ENCODE results near the gene PANX1.

PANX1 gene

GRCh38 chr11:94089341-94089740, 39.3 kb upstream of the PANX1 start:
- Histone ChIP-seq H3K79me2 (ENCODE audit: control insufficient read depth, low read length) (no peaks in the 10 kb centered on the region), H3K4me1 (ENCODE audit: control insufficient read depth, low read length) (no peaks in the 10 kb centered on the region), H3K27ac (ENCODE audit: low read depth, low read length) (no peak overlapping the region), H3K4me2 (ENCODE audit: low read length) (no peak overlapping the region), H3K36me3 (ENCODE audit: control insufficient read depth, low read length) (no peaks in the 10 kb centered on the region), H3K9me2 (replicated peaks; ENCODE audit: control insufficient read depth, low read length) (no peaks in the 10 kb centered on the region), H3F3A (ENCODE audit: control insufficient read depth, insufficient read depth) (no peaks in the 10 kb centered on the region), H3K4me3 (ENCODE audit: low read length) (no peak overlapping the region), H3K27me3 (ENCODE audit: control insufficient read depth, low read length) (no peaks in the 10 kb centered on the region), H3K9me3 (ENCODE audit: control insufficient read depth, insufficient read depth, low read length) (no peaks in the 10 kb centered on the region), H4K20me1 (ENCODE audit: control insufficient read depth, insufficient read depth, low read depth, low read length) (no peaks in the 10 kb centered on the region)
- TF ChIP-seq EZH2phosphoT487 (IDR thresholded peaks at IDR 0.05; ENCODE audit: borderline replicate concordance, low read length) = no peak
- TF ChIP-seq, protein P1, sequence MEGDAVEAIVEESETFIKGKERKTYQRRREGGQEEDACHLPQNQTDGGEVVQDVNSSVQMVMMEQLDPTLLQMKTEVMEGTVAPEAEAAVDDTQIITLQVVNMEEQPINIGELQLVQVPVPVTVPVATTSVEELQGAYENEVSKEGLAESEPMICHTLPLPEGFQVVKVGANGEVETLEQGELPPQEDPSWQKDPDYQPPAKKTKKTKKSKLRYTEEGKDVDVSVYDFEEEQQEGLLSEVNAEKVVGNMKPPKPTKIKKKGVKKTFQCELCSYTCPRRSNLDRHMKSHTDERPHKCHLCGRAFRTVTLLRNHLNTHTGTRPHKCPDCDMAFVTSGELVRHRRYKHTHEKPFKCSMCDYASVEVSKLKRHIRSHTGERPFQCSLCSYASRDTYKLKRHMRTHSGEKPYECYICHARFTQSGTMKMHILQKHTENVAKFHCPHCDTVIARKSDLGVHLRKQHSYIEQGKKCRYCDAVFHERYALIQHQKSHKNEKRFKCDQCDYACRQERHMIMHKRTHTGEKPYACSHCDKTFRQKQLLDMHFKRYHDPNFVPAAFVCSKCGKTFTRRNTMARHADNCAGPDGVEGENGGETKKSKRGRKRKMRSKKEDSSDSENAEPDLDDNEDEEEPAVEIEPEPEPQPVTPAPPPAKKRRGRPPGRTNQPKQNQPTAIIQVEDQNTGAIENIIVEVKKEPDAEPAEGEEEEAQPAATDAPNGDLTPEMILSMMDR (IDR thresholded peaks at IDR 0.05; ENCODE audit: low read depth, low read length, poor library complexity, severe bottlenecking) = no peak

DNA sequence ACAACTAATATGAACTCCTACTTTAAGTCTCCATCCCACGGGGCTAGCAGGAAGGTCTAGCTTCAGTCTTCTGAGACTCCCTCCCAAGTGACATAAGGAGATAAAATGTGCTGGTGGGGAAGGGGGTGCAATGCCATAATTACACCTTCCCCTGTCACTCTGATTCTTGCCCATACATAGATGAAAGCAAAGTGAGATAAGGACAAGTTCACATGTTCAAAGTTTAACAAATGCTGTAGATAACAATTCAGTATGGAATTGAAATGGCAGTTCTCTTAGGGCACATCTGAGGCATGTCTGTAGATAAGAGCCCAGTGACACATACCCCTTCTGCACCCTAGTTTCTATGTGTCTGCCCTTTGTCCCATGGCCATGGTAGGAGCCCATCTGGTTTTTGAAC, 38.2 kb upstream of the PANX1 start:
- no peaks in the 10 kb centered on the region for H3F3A ChIP-seq (ENCODE audit: control insufficient read depth, insufficient read depth)
- H3K4me1 ChIP-seq (ENCODE audit: control insufficient read depth, low read length) = no peaks in the 10 kb centered on the region
- no peaks in the 10 kb centered on the region for H3K36me3 ChIP-seq (ENCODE audit: control insufficient read depth, low read length)
- no peaks in the 10 kb centered on the region for H3K27me3 ChIP-seq (ENCODE audit: control insufficient read depth, low read length)
- no peaks in the 10 kb centered on the region for H3K9me3 ChIP-seq (ENCODE audit: control insufficient read depth, insufficient read depth, low read length)
- no peak overlapping the region for H3K27ac ChIP-seq (ENCODE audit: low read depth, low read length)
- H3K9me2 ChIP-seq (replicated peaks; ENCODE audit: control insufficient read depth, low read length) = no peaks in the 10 kb centered on the region
- no peak overlapping the region for H3K4me2 ChIP-seq (ENCODE audit: low read length)
- H4K20me1 ChIP-seq (ENCODE audit: control insufficient read depth, insufficient read depth, low read depth, low read length) = no peaks in the 10 kb centered on the region
- no peak overlapping the region for H3K4me3 ChIP-seq (ENCODE audit: low read length)
- TF ChIP-seq EZH2phosphoT487 (IDR thresholded peaks at IDR 0.05; ENCODE audit: borderline replicate concordance, low read length) = no peak
- TF ChIP-seq, protein P1 (IDR thresholded peaks at IDR 0.05; ENCODE audit: low read depth, low read length, poor library complexity, severe bottlenecking) = no peak
- no peaks in the 10 kb centered on the region for H3K79me2 ChIP-seq (ENCODE audit: control insufficient read depth, low read length)

DNA sequence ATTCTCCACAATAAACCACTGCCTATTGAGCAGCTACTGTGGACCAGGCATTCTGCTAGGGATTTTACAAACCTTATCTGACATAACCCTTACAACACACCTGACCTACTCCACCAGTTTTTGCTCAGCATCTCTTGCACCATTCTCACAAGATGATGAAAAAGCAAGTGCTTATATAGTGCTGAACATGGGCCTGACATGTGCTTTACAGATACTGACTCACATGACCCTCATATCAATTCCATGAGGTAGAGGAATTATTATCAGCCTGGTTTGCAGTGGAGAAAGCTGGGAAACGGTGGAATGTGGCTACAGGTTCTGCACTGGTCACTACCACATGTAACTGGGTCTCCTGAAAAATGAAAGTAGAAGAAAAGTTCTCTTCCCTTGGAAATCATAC, 37.5 kb upstream of the PANX1 start:
- TF ChIP-seq EZH2phosphoT487 (IDR thresholded peaks at IDR 0.05; ENCODE audit: borderline replicate concordance, low read length) = no peak
- TF ChIP-seq, protein P1 (IDR thresholded peaks at IDR 0.05; ENCODE audit: low read depth, low read length, poor library complexity, severe bottlenecking) = no peak
- no peak overlapping the region for H3K4me3 ChIP-seq (ENCODE audit: low read length)
- H4K20me1 ChIP-seq (ENCODE audit: control insufficient read depth, insufficient read depth, low read depth, low read length) = no peaks in the 10 kb centered on the region
- no peaks in the 10 kb centered on the region for H3K27me3 ChIP-seq (ENCODE audit: control insufficient read depth, low read length)
- no peaks in the 10 kb centered on the region for H3K9me3 ChIP-seq (ENCODE audit: control insufficient read depth, insufficient read depth, low read length)
- no peaks in the 10 kb centered on the region for H3K9me2 ChIP-seq (replicated peaks; ENCODE audit: control insufficient read depth, low read length)
- no peaks in the 10 kb centered on the region for H3F3A ChIP-seq (ENCODE audit: control insufficient read depth, insufficient read depth)
- H3K36me3 ChIP-seq (ENCODE audit: control insufficient read depth, low read length) = no peaks in the 10 kb centered on the region
- H3K27ac ChIP-seq (ENCODE audit: low read depth, low read length) = no peak overlapping the region
- no peaks in the 10 kb centered on the region for H3K4me1 ChIP-seq (ENCODE audit: control insufficient read depth, low read length)
- H3K4me2 ChIP-seq (ENCODE audit: low read length) = no peak overlapping the region
- H3K79me2 ChIP-seq (ENCODE audit: control insufficient read depth, low read length) = no peaks in the 10 kb centered on the region

GRCh38 chr11:94100253-94100652, 28.4 kb upstream of the PANX1 start:
- Histone ChIP-seq H3K4me1 (ENCODE audit: control insufficient read depth, low read length) (no peaks in the 10 kb centered on the region), H3K27ac (ENCODE audit: low read depth, low read length) (no peak overlapping the region), H3K9me3 (ENCODE audit: control insufficient read depth, insufficient read depth, low read length) (no peaks in the 10 kb centered on the region), H4K20me1 (ENCODE audit: control insufficient read depth, insufficient read depth, low read depth, low read length) (no peaks in the 10 kb centered on the region), H3K36me3 (ENCODE audit: control insufficient read depth, low read length) (no peaks in the 10 kb centered on the region), H3F3A (ENCODE audit: control insufficient read depth, insufficient read depth) (no peaks in the 10 kb centered on the region), H3K27me3 (ENCODE audit: control insufficient read depth, low read length) (0 out of 2 replicates have a peak, but pooled peaks cover 2% of the 10 kb centered on the region), H3K4me3 (ENCODE audit: low read length) (no peak overlapping the region), H3K79me2 (ENCODE audit: control insufficient read depth, low read length) (no peaks in the 10 kb centered on the region), H3K4me2 (ENCODE audit: low read length) (no peak overlapping the region), H3K9me2 (replicated peaks; ENCODE audit: control insufficient read depth, low read length) (no peaks in the 10 kb centered on the region)
- TF ChIP-seq EZH2phosphoT487 (IDR thresholded peaks at IDR 0.05; ENCODE audit: borderline replicate concordance, low read length) = no peak
- TF ChIP-seq, protein P1 (IDR thresholded peaks at IDR 0.05; ENCODE audit: low read depth, low read length, poor library complexity, severe bottlenecking) = no peak

Measured in DOHH2 (cell line).